ENCODE measurements around the gene TMEM259.

TMEM259 gene

GRCh38 chr19:1065606-1066109, 44.7 kb upstream of the TMEM259 start:
- DNase-seq (ENCODE audit: low read depth in 1 of 2, low spot score in 1 of 2): no peak
- TF ChIP-seq CTCF (IDR thresholded peaks at IDR 0.05; ENCODE audit: insufficient read depth, low read length) (no peak), GABPA (IDR thresholded peaks at IDR 0.05; ENCODE audit: low read depth) (no peak), REST (IDR thresholded peaks at IDR 0.05; ENCODE audit: insufficient replicate concordance, low read depth) (no peak), SPI1 (IDR thresholded peaks at IDR 0.05; ENCODE audit: borderline replicate concordance, low read depth) (no peak), POLR2AphosphoS5 (IDR thresholded peaks at IDR 0.05; ENCODE audit: low read depth) (no peak)
- Histone ChIP-seq H3K27ac (replicated peaks) (no peak overlapping the region), H3K4me3 (replicated peaks; ENCODE audit: insufficient read depth, low read length) (no peak overlapping the region), H3K27me3 (ENCODE audit: insufficient read depth, poor library complexity, severe bottlenecking) (no peaks in the 10 kb centered on the region)

- DNase-seq (ENCODE audit: low read depth in 1 of 2, low spot score in 1 of 2): peak in 1 of 2 experiments; percentile 72
- H3K27ac ChIP-seq (replicated peaks): no peak overlapping the region
- TF ChIP-seq REST (IDR thresholded peaks at IDR 0.05; ENCODE audit: insufficient replicate concordance, low read depth) (no peak), CTCF (IDR thresholded peaks at IDR 0.05; ENCODE audit: insufficient read depth, low read length) (peak; percentile 74)
- H3K27me3 ChIP-seq (ENCODE audit: insufficient read depth, poor library complexity, severe bottlenecking): no peaks in the 10 kb centered on the region
- no peak overlapping the region for H3K4me3 ChIP-seq (replicated peaks; ENCODE audit: insufficient read depth, low read length)
These were observed 44.0 kb upstream of the TMEM259 start for GRCh38 chr19:1064661-1065605.

GRCh38 chr19:1063909-1064660, 43.2 kb upstream of the TMEM259 start:
- no peak overlapping the region for H3K4me3 ChIP-seq (replicated peaks; ENCODE audit: insufficient read depth, low read length)

More at GRCh38 chr19:1063909-1064660, 43.2 kb upstream of the TMEM259 start:
- TF ChIP-seq SPI1 (IDR thresholded peaks at IDR 0.05; ENCODE audit: borderline replicate concordance, low read depth): no peak
- TF ChIP-seq REST (IDR thresholded peaks at IDR 0.05; ENCODE audit: insufficient replicate concordance, low read depth): no peak
- TF ChIP-seq CTCF (IDR thresholded peaks at IDR 0.05; ENCODE audit: insufficient read depth, low read length): no peak
- TF ChIP-seq GABPA (IDR thresholded peaks at IDR 0.05; ENCODE audit: low read depth): no peak
- no peak for TF ChIP-seq POLR2AphosphoS5 (IDR thresholded peaks at IDR 0.05; ENCODE audit: low read depth)
- Histone ChIP-seq H3K27me3 (ENCODE audit: insufficient read depth, poor library complexity, severe bottlenecking) (no peaks in the 10 kb centered on the region), H3K27ac (replicated peaks) (no peak overlapping the region)
- DNase-seq (ENCODE audit: low read depth in 1 of 2, low spot score in 1 of 2): no peak
